Fibroblast of villous mesenchyme (primary cell): ENCODE measurements around the gene EYS. TPM values are rescaled to one million over a fixed set of nuclear protein-coding genes. Genes with fewer than 3 reads are reported as not detected.

ENCODE experiments used
- DNase-seq: peaks from one replicate; pipeline ENCODE4 v3.0.0-alpha.2; 2010; ENCODE audit warnings: low read depth
- H3K4me3 ChIP-seq: 2 replicates; pipeline ENCODE4 v1.5.1; 2011; ENCODE audit warnings: low read depth, mild to moderate bottlenecking, low read length
- CTCF ChIP-seq: IDR thresholded peaks from 2 replicates; pipeline ENCODE4 v1.5.1; 2012; ENCODE audit warnings: low read depth, mild to moderate bottlenecking, low read length; ENCODE audit not compliant: insufficient read depth
- total RNA-seq: library from RNA; depleted of rRNA; stranded (reverse); fragments of >200 nt; gene quantifications from 2 replicates; pipeline ENCODE4 v1.2.3, GENCODE V29; 2012

Gene EYS
- total RNA-seq, 1 donor = under 0.01 TPM

DNA sequence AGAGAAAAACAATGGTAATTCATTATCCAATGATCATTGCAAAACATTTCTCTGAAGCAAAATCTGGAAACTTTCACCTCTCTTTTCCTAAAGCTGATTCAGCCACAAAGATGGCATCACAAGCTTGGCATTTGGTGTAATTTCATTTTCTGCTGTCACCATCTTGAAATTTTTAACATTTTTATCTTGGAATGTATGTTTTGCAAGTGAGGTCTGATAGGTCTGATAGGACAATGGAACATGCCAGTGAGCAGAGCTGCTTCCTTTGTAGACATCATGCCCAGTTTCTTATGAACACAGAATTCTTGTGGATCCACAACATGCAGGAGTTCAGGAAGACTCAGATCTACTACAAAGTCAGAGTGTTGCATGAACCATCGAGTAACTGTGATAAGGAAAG lies 969.6 kb downstream of the EYS start:
- no peak for TF ChIP-seq CTCF
- no peak overlapping the region for H3K4me3 ChIP-seq
- no peak for DNase-seq

DNA sequence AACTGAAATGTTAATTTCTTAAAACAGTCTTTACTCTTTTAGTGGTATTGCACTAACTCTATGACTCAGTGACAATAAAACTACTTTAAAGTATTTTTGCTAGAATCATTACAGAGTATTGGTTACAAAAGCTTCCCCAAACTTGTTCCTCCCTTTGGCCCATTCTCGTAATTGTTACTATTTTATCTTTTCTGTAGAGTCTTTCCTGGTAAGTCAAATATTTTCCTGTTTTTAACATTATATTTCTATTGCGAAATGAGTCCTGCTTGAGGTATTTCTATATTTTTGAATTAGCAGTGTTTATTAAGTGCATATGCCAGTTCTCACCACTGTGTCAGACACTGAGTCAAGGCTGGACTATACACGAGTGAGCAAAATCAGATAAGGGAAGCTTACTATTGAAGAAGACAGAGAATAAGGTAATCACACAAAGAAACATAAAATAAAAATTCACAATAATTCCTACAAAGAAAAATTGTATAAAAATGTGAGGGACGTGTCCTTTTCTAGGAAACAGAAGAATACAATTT lies 970.5 kb downstream of the EYS start:
- DNase-seq = peak; percentile 37
- peak; percentile 9 for TF ChIP-seq CTCF
- no peak overlapping the region for H3K4me3 ChIP-seq

DNA sequence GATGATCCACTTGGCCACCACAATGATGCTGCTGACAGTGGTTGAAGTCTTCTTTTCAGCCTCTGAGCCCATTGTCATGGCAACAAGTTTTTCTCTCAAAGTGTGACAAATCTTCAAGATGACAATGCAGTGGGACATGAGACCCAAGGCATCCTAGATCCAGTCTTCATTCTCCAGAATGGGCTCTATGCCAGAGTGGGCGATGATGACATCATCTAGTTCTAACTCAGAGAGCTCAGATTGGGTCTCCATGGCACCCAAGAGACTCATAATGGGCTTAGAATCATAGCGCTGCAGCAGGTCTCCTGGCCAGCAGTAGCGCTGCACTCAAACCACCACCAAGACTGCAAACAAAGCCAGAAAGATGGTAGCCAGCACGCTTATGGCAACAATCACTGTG lies 973.6 kb downstream of the EYS start:
- DNase-seq = no peak
- H3K4me3 ChIP-seq = no peak overlapping the region
- TF ChIP-seq CTCF = no peak

DNA sequence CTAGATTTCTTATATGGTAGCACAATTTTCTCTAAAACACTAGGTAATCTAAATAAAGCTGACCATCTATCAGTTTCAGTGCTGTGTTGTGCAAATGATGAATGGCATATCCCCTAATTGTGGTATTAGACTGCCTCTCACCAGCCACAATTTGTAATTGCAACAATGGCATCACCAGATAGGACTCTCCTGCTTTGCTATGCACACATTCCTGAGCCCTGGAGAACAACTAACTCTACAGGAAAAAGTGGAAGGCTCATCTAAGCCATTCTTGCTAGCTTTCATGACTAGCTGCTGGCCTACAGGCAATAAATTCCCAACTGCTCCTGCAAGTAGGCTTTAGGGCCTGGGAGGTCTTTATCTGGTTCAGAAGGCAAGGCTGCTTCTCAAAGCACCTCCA lies 974.1 kb downstream of the EYS start:
- H3K4me3 ChIP-seq = no peak overlapping the region
- DNase-seq = peak; percentile 43
- peak; percentile 49 for TF ChIP-seq CTCF

DNA sequence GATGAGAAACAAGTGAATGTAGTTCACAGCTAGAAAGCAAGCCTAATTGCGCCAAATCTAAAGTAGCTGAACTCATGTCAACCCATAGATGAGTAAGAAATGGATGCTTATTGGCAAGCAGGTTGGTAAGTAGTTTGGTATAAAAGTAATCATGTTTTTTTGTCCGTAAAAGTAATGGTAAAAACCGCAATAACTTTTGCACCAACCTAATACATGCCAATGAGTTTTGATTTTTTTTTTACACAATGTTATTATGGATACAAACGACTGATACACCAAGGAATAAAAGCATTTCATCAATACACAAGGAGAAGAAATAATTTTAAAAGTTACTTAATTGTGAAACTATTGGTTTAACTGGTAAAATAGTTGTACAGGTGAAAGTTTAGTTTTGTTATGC lies 977.5 kb downstream of the EYS start:
- H3K4me3 ChIP-seq = no peak overlapping the region
- TF ChIP-seq CTCF = no peak
- DNase-seq = no peak

DNA sequence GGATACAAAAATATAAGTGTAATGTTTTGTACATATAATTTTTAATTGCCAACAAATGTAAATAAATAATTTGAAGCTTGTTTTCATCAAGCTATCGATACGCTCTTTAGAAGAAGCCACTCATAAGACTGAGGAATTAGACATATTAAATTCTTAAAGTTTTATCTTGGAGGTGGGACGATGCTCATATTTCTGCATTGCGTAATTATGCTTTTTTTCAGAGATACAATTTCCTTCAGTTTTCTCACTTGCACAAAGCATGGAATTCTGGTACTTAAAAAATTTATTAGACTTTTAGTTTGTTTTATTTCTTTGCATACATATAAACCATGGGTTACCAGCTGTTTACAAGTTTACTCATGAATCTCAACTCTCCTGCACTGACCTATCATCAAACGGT lies 980.0 kb downstream of the EYS start:
- no peak overlapping the region for H3K4me3 ChIP-seq
- DNase-seq = no peak
- TF ChIP-seq CTCF = no peak

DNA sequence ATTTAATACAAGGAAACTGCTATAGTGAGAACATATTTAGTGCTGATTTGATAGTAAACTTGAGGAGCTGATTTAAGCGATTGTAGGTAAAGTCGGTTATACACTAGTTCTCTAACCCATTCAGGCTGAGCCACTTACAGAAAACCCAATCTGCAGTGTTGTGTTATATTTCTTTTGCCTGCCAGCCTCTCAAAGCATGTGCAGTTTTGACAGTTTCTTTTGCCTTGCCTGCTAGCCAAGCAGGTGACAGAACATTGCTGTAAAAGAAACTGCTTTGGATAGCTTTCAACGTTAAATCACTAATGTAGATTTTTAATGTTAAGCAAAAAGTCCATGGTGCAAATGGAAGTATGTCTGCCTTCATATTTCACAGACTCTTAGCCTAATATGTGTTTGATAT lies 982.9 kb downstream of the EYS start:
- no peak overlapping the region for H3K4me3 ChIP-seq
- DNase-seq = no peak
- TF ChIP-seq CTCF = no peak
